Panc1 (cell line): ENCODE measurements around the gene CACNB3. TPM values are rescaled to one million over a fixed set of nuclear protein-coding genes. Genes with fewer than 3 reads are reported as not detected.
A peak's percentile ranks its signal among the peaks of the same experiment; 100 is the strongest.

Source experiments
- ATAC-seq: fragments of 200-7000 bp; cut with Tn5 transposase; 2 replicates; pipeline ENCODE4 v1.9.1; 2020; ENCODE audit warnings: mild to moderate bottlenecking, moderate library complexity
- BruUV-seq: library from RNA; stranded (reverse); fragments of 400-500 nt; replicated peaks from 2 replicates; lab custom pipeline; 2021; lab: Mats Ljungman, UMichigan
- CTCF ChIA-PET: fragments of 300-600 bp; sonication (Branson Sonifier 250); formaldehyde crosslinking; loops from one replicate; lab custom pipeline; 2022; ENCODE audit warnings: antibody characterized with exemption; lab: Charles Lee
- POLR2A ChIA-PET: fragments of 300-600 bp; sonication (Branson Sonifier 250); formaldehyde crosslinking; loops from one replicate; lab custom pipeline; 2022; ENCODE audit warnings: antibody characterized with exemption; lab: Charles Lee
- DNase-seq: peaks from one replicate; pipeline ENCODE4 v3.0.0-alpha.2; 2010; ENCODE audit warnings: low read depth, low spot score
- H3K27ac ChIP-seq: 2 replicates; pipeline ENCODE4 v1.5.1; 2011; ENCODE audit warnings: mild to moderate bottlenecking, low read length, inconsistent platforms
- H3K27me3 ChIP-seq: fragments of 200-500 bp; sonication (Bioruptor generic); 2 replicates; pipeline ENCODE4 v1.6.0; 2014; ENCODE audit warnings: low read length, inconsistent platforms; ENCODE audit not compliant: control insufficient read depth, insufficient read depth
- H3K36me3 ChIP-seq: fragments of 200-500 bp; sonication (Bioruptor generic); 2 replicates; pipeline ENCODE4 v1.5.1; 2014; ENCODE audit warnings: inconsistent platforms, mild to moderate bottlenecking, low read length, moderate library complexity; ENCODE audit not compliant: control insufficient read depth, insufficient read depth
- H3K4me1 ChIP-seq: 2 replicates; pipeline ENCODE4 v1.5.1; 2011; ENCODE audit warnings: inconsistent platforms, mild to moderate bottlenecking, low read length, moderate library complexity; ENCODE audit not compliant: control insufficient read depth, insufficient read depth
- H3K4me3 ChIP-seq, 2 experiments: 2 replicates each; pipeline ENCODE4 v1.5.1; 2011 to 2012; ENCODE audit warnings: low read depth in 2 of 2, low read length in 2 of 2, mild to moderate bottlenecking in 2 of 2, inconsistent platforms in 1 of 2, moderate library complexity in 1 of 2
- H3K9me3 ChIP-seq: fragments of 200-500 bp; sonication (Bioruptor generic); 2 replicates; pipeline ENCODE4 v1.5.1; 2014; ENCODE audit warnings: low read depth, mild to moderate bottlenecking, inconsistent platforms, low read length, moderate library complexity; ENCODE audit not compliant: control insufficient read depth, insufficient read depth
- POLR2AphosphoS5 ChIP-seq: IDR thresholded peaks from 2 replicates; pipeline ENCODE4 v1.6.1; 2012; ENCODE audit warnings: mild to moderate bottlenecking, low read depth, low read length, moderate library complexity
- SIN3A ChIP-seq: IDR thresholded peaks from 2 replicates; pipeline ENCODE4 v1.6.1; 2012; ENCODE audit warnings: low read depth, mild to moderate bottlenecking, low read length, moderate library complexity, borderline replicate concordance; ENCODE audit not compliant: insufficient read depth
- TCF7L2 ChIP-seq: IDR thresholded peaks from 2 replicates; pipeline ENCODE4 v1.6.1; 2011; ENCODE audit warnings: mild to moderate bottlenecking, low read depth, low read length, inconsistent platforms
- in situ Hi-C: cut with HindIII; loops from 2 replicates; pipeline ENCODE4 v1.10.0; 2016; ENCODE audit warnings: low sequenced_read_pairs, low pct_unique_long_range_greater_than_20kb
- intact Hi-C: fragments of 100-400 bp; cut with micrococcal nuclease; formaldehyde crosslinking; loops from one replicate; pipeline ENCODE4 v1.10.0; 2022; ENCODE audit not compliant: unreplicated experiment
- total RNA-seq: library from RNA; stranded (reverse); gene quantifications from one replicate; pipeline ENCODE4 v1.2.1, GENCODE V29; 2021; ENCODE audit not compliant: unreplicated experiment
- TF ChIP-seq, protein P1 (sequence below), 2 experiments: IDR thresholded peaks; 2 replicates each; pipeline ENCODE4 v1.6.1; 2011 to 2012; ENCODE audit warnings: low read depth in 2 of 2, control low read depth in 1 of 2, low read length in 1 of 2, mild to moderate bottlenecking in 1 of 2, moderate library complexity in 1 of 2; ENCODE audit not compliant: insufficient read depth in 1 of 2
- TF ChIP-seq, protein P2 (sequence below): fragments of 450-650 bp; IDR thresholded peaks from 2 replicates; pipeline ENCODE4 v1.5.1; 2017; ENCODE audit warnings: mild to moderate bottlenecking

Gene CACNB3
- total RNA-seq, 1 experiment from 2014 or later = 40.5 TPM

DNA sequence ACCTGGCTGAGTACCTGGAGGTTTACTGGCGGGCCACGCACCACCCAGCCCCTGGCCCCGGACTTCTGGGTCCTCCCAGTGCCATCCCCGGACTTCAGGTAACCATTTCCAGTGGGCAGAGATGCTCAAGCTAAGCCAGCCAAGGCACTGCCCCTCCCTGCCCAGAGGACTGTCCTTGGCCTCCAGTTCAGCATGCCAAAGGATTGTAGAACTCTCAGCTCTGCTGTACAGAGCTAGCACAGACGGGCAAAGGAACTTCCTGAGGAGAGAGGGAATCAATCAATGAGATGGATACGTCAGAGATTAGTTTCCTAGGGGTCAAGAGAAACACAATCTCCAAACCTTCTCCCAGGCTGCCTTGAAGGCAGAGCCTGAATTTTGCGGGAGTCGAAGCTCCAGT, 8.7 kb downstream of the CACNB3 start:
- Histone ChIP-seq H3K27me3 (no peaks in the 10 kb centered on the region), H3K27ac (no peak overlapping the region), H3K36me3 (peaks cover 20% of the 10 kb centered on the region), H3K4me1 (no peaks in the 10 kb centered on the region), H3K9me3 (no peaks in the 10 kb centered on the region), H3K4me3 (no peak overlapping the region)
- no peak for ATAC-seq
- BruUV-seq = no TSS peak
- ChIA-PET CTCF (interaction anchor here (0.8 kb wide), 1 partner anchor 12 kb away, joined by 3 read pairs; no protein-coding TSS in a partner anchor), POLR2A (no interaction called here)
- DNase-seq = no peak
- in situ Hi-C loops (no loop called here), intact Hi-C loops (no loop called here)
- TF ChIP-seq TCF7L2 (no peak), SIN3A (no peak), POLR2AphosphoS5 (no peak)
- TF ChIP-seq, protein P1, sequence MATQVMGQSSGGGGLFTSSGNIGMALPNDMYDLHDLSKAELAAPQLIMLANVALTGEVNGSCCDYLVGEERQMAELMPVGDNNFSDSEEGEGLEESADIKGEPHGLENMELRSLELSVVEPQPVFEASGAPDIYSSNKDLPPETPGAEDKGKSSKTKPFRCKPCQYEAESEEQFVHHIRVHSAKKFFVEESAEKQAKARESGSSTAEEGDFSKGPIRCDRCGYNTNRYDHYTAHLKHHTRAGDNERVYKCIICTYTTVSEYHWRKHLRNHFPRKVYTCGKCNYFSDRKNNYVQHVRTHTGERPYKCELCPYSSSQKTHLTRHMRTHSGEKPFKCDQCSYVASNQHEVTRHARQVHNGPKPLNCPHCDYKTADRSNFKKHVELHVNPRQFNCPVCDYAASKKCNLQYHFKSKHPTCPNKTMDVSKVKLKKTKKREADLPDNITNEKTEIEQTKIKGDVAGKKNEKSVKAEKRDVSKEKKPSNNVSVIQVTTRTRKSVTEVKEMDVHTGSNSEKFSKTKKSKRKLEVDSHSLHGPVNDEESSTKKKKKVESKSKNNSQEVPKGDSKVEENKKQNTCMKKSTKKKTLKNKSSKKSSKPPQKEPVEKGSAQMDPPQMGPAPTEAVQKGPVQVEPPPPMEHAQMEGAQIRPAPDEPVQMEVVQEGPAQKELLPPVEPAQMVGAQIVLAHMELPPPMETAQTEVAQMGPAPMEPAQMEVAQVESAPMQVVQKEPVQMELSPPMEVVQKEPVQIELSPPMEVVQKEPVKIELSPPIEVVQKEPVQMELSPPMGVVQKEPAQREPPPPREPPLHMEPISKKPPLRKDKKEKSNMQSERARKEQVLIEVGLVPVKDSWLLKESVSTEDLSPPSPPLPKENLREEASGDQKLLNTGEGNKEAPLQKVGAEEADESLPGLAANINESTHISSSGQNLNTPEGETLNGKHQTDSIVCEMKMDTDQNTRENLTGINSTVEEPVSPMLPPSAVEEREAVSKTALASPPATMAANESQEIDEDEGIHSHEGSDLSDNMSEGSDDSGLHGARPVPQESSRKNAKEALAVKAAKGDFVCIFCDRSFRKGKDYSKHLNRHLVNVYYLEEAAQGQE (IDR thresholded peaks at IDR 0.05; ENCODE audit: insufficient read depth in 1 of 2, low read depth in 2 of 2, low read length in 1 of 2) = no peak
- TF ChIP-seq, protein P2, sequence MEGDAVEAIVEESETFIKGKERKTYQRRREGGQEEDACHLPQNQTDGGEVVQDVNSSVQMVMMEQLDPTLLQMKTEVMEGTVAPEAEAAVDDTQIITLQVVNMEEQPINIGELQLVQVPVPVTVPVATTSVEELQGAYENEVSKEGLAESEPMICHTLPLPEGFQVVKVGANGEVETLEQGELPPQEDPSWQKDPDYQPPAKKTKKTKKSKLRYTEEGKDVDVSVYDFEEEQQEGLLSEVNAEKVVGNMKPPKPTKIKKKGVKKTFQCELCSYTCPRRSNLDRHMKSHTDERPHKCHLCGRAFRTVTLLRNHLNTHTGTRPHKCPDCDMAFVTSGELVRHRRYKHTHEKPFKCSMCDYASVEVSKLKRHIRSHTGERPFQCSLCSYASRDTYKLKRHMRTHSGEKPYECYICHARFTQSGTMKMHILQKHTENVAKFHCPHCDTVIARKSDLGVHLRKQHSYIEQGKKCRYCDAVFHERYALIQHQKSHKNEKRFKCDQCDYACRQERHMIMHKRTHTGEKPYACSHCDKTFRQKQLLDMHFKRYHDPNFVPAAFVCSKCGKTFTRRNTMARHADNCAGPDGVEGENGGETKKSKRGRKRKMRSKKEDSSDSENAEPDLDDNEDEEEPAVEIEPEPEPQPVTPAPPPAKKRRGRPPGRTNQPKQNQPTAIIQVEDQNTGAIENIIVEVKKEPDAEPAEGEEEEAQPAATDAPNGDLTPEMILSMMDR = no peak

GRCh38 chr12:48827513-48828096, 9.3 kb downstream of the CACNB3 start:
- Histone ChIP-seq H3K27ac (no peak overlapping the region), H3K36me3 (peaks cover 21% of the 10 kb centered on the region), H3K27me3 (no peaks in the 10 kb centered on the region), H3K9me3 (no peaks in the 10 kb centered on the region), H3K4me1 (no peaks in the 10 kb centered on the region), H3K4me3 (no peak overlapping the region)
- DNase-seq = no peak
- ChIA-PET POLR2A (no interaction called here), CTCF (interaction anchor here (0.6 to 1.6 kb wide), 2 partner anchors 63 to 74 kb away, joined by 4 to 7 read pairs; no protein-coding TSS in a partner anchor)
- peak; percentile 27; the same call in 1 of the 2 replicates for ATAC-seq
- intact Hi-C loops (no loop called here), in situ Hi-C loops (no loop called here)
- no peak for TF ChIP-seq SIN3A
- TF ChIP-seq TCF7L2 = no peak
- TF ChIP-seq POLR2AphosphoS5 = no peak
- TF ChIP-seq, protein P2 = no peak
- TF ChIP-seq, protein P1 (IDR thresholded peaks at IDR 0.05; ENCODE audit: insufficient read depth in 1 of 2, low read depth in 2 of 2, low read length in 1 of 2) = no peak
- no TSS peak for BruUV-seq
